ENCODE results near the gene AGRP.
A peak's percentile ranks its signal among the peaks of the same experiment; 100 is the strongest.

The AGRP gene

GRCh38 chr16:67433131-67433719 is 50.1 kb downstream of the AGRP start:
- Mint-ChIP-seq H3K4me3 (peak overlapping the region; percentile 51), H3K36me3 (ENCODE audit: low read depth) (peaks cover 19% of the 10 kb centered on the region), H3K27ac (no peak overlapping the region), H3K27me3 (ENCODE audit: low read depth, poor library complexity) (peaks cover 41% of the 10 kb centered on the region), H3K9me3 (no peaks in the 10 kb centered on the region), H3K4me1 (peaks cover 71% of the 10 kb centered on the region)
- no peak for TF ChIP-seq CTCF (IDR thresholded peaks at IDR 0.05)
- DNase-seq = no peak

Data from nephron progenitor cell (in vitro differentiated cells).